GM12801 (cell line): ENCODE data around the gene PSMG4.

Source experiments
- TF ChIP-seq, protein P1 (sequence below): IDR thresholded peaks from one replicate; pipeline ENCODE4 v1.5.1; 2011; ENCODE audit warnings: control low read depth; ENCODE audit not compliant: insufficient read length; ENCODE audit errors: extremely low read depth

The PSMG4 gene

DNA sequence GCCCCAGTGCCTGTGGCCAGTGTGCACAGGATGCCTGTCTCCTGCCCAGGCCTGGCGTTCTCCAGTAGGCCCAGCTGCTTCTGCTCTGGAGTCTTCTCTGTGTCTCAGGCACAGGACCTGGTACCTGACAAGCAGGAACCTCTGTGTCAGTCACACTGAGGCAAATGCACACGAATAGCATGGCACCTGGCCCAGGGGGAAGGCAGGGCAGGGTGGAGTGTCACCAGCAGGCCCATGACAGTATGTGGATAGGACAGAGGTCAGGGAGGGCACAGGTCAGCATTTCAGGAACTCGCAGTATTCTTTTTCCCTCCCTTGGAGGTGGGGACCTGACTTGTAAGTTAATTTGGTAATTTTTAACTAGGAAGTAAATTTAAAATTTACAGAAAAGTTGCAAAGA, 5.6 kb downstream of the PSMG4 start:
- TF ChIP-seq, protein P1, sequence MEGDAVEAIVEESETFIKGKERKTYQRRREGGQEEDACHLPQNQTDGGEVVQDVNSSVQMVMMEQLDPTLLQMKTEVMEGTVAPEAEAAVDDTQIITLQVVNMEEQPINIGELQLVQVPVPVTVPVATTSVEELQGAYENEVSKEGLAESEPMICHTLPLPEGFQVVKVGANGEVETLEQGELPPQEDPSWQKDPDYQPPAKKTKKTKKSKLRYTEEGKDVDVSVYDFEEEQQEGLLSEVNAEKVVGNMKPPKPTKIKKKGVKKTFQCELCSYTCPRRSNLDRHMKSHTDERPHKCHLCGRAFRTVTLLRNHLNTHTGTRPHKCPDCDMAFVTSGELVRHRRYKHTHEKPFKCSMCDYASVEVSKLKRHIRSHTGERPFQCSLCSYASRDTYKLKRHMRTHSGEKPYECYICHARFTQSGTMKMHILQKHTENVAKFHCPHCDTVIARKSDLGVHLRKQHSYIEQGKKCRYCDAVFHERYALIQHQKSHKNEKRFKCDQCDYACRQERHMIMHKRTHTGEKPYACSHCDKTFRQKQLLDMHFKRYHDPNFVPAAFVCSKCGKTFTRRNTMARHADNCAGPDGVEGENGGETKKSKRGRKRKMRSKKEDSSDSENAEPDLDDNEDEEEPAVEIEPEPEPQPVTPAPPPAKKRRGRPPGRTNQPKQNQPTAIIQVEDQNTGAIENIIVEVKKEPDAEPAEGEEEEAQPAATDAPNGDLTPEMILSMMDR: no peak

GRCh38 chr6:3265671-3266070, 6.9 kb downstream of the PSMG4 start:
- TF ChIP-seq, protein P1: no peak

- TF ChIP-seq, protein P1: no peak
These were observed 7.4 kb downstream of the PSMG4 start for GRCh38 chr6:3266170-3266569.

DNA sequence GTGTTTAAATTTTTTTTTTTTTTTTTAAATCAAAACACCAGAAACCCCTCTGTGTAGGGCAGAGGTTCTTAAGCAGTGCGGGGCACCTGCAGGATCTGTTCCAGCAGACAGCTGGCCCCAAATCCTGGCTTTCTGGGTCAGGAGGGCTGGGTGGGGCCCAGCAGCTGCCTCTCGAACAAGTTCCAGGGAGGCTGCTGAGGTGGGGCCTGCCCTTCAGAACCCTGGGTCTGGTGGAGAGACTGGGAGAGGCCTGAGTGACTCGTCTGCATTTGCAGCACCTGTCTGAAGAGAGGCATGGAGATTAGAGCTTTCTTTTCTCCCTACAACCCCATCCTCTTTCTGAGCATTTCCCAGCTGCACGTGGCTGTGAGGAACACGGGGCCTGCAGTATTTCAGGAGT, 8.4 kb downstream of the PSMG4 start:
- TF ChIP-seq, protein P1: no peak

DNA sequence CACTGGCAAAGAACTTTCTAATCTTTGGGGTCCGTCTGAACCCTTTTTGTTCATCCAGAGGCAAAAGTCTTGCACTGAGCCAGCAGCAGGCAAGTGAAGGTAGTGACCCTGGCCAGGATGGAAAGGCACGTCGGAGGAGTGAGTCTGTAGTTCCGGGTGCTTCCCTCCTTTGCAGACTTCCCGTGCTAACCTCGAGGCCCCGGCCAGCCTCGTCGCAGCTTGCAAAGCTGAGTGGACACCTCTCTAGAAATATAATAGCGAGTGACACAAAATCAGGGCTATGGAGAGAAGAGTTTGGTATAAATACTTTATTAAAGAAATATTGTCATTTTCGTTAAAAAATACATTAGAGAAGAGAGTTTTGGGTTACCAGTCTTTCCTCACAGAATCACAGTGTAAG, 9.9 kb downstream of the PSMG4 start:
- TF ChIP-seq, protein P1: no peak

GRCh38 chr6:3269281-3269975, 10.7 kb downstream of the PSMG4 start:
- TF ChIP-seq, protein P1: no peak

GRCh38 chr6:3270258-3270657, 11.5 kb downstream of the PSMG4 start:
- TF ChIP-seq, protein P1: no peak
